ENCODE results near the gene SLIT1.
A peak's percentile ranks its signal among the peaks of the same experiment; 100 is the strongest.
"Not testable (repeated sequence)": the region's sequence is repeated elsewhere in the genome, so short reads cannot be mapped to it uniquely, and the experiment has no call there.

SLIT1 gene

GRCh38 chr10:97039538-97040247 is 146.1 kb downstream of the SLIT1 start:
- no peak for DNase-seq

- no peak for DNase-seq
Observed at GRCh38 chr10:97038688-97039087, 147.1 kb downstream of the SLIT1 start.

GRCh38 chr10:97037365-97038361 is 148.1 kb downstream of the SLIT1 start:
- peak; percentile 78 to 80 for DNase-seq

- DNase-seq, result no peak
Observed at GRCh38 chr10:97034958-97035769, 150.6 kb downstream of the SLIT1 start.

DNA sequence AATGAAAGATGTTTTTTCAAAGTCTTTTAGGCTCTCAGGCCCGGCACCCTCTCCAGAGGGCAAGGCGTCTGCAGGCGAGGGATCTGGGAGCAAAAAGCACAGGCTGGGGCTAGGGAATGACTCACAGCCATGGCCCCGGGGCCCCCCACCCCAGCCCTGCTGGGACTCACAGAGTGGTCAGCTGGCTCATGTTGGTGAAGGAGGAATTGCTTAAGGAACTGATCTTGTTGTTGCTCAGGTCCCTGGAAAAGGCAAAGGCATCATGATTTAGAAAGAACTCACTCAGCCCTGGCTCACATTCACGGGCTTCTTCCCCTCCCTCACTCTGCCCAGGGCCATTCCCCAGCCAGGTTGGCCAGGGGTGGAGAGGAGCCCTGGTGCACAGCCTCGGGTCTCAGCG is 151.5 kb downstream of the SLIT1 start:
- no peak for DNase-seq

GRCh38 chr10:97033841-97034240 is 151.9 kb downstream of the SLIT1 start:
- not testable (repeated sequence) for DNase-seq

DNA sequence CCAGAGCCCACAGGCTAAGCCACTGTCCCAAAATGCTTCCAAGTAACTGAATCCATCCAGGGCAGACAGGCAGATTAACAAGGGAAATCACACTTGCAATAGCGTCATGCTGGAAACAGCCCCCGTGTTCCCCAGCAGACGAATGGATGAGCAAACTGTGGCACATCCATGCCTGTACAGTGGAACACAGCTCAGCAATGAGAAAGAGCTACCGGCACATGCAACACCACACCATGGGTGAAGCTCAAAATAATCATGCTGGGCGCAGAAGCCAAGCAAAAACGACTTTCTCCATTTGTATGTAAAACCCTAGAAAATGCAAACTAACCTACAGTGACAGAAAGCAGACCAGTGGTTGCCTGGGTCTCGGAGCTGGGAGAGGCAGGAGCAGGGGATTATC is 153.1 kb downstream of the SLIT1 start:
- DNase-seq, result no peak

DNA sequence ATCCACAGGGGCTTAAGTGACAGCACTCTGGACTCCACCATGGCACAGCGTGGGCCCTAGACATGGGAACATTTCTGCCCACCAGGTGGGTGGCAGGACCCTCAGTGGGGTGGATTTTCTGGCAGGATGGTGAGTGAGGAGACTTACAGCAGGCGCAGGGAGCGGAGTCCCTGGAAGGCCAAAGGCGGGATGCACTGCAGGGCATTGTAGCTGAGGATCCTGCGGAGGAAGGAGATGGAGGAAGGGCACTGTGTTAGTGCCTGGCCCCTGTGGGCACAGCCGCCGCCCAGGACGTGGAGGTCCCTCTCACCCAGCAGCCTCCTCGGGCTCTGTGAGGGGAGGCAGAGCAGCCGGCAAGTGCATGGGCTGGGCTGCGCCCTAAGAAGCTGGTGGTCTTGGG is 154.3 kb downstream of the SLIT1 start:
- no peak for DNase-seq

DNA sequence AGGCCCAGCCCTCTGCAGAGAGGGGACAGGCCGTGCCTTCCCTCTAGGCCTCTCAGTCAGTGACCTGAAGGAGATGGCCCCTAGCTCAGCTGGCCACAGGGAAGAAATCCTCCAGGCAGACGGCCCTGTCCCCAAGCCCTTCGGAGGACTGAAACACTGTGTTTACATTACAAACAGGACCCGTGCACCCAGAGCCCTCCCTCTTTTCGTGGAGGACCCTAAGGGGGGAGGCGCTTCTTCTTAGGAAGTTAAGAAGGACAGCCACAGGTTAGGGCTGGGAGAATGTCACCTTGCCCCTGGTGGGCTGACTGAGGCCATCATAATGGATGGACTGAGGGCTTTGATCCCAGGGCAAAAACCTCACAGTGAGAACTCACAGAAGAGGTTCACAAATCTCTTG is 154.9 kb downstream of the SLIT1 start:
- DNase-seq, result no peak

DNA sequence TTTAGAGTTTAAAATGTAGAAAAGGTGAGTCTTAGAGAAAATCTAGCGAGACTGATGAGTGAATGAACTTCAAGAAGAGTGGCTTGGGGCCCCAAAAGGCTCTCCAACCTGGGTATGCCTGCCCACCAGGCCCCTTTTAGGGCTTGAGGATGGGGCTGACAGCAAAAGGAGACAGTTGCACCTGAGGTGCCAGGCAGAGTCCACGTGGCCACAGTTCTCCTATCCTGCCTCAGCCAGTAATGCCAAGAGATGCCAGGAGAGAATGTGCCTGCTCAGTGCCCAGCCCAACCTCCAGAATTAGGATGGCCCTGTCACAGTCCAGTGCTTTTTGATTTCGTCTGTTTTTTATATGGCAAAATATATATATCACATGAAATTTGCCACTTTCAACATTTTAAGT is 156.5 kb downstream of the SLIT1 start:
- no peak for DNase-seq

DNA sequence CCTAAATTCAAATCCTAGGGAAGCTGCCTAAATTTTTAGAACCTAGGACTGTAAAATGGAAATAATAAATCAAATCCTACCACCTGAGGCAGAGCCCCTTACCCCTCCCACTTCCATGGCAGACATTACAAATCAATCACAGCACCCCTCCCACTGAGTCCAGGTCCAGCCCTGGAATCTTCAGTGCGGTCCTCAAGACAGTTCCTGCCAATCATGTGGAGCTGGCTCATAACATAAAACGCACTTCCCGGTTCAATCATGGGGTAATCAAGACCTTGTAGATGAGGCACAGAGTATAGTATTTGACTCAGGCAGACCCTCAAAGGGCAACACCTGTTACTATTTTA is 157.0 kb downstream of the SLIT1 start:
- no peak for DNase-seq

DNA sequence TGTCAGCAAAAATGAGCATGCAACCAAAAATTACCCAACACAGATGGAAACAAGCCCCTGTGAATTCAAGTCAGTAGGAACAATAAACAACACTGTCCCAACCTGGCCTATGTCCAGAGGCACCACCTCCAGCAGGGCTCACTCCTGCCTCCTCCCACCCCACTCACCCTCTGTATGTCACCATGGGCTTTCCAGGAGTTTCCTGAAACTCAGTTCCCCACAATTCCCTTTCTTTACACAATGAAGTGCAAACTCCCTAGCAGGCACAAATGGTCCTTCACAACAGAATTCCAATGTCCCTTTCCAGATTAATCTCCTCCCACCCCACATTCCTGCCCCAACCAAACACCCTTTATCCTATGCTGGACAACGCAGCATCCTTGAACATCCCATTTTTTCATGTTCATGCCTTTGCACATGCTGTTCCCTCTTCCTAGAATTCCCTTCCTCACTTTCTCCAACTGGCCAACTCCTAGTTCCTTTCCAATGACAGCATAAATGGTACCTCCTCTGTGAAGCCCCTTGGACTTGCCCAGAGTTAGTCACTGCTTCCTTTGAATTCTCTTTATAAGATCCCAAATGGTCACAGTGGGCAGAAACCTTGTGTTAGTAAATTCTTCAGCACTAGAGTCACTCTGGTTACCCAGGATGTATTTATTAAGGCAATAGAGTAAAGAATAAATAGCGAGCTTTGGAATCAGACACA is 157.5 kb downstream of the SLIT1 start:
- DNase-seq, result no peak

DNA sequence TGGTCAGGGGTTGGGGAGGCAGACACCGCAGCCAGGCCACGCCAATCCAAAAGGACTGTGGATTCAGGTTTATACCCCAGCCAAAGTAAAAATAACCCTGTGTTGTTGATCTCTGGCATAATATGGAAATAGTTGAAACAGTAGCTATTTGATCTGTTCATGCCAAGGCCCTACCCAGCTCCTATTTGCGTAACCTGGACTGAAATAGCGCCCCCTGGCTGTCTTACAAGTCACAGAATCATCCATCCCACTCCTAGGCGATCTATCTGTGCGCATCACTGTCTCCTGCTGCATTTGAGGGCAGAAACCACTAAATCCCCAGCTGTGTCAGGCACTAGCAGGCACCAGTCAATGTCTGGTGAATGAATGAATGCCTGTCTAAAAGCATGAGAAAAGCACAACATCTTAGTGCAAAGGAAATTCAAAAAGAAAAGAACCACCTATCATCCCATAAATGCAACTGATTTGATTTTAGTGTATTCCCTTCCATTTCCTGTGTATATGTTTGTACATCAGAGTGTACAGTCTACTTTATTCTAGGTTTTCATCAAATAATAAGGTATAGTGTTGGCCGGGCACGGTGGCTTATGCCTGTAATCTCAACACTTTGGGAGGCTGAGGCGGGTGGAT is 160.0 kb downstream of the SLIT1 start:
- DNase-seq, result peak; percentile 57 to 68

DNA sequence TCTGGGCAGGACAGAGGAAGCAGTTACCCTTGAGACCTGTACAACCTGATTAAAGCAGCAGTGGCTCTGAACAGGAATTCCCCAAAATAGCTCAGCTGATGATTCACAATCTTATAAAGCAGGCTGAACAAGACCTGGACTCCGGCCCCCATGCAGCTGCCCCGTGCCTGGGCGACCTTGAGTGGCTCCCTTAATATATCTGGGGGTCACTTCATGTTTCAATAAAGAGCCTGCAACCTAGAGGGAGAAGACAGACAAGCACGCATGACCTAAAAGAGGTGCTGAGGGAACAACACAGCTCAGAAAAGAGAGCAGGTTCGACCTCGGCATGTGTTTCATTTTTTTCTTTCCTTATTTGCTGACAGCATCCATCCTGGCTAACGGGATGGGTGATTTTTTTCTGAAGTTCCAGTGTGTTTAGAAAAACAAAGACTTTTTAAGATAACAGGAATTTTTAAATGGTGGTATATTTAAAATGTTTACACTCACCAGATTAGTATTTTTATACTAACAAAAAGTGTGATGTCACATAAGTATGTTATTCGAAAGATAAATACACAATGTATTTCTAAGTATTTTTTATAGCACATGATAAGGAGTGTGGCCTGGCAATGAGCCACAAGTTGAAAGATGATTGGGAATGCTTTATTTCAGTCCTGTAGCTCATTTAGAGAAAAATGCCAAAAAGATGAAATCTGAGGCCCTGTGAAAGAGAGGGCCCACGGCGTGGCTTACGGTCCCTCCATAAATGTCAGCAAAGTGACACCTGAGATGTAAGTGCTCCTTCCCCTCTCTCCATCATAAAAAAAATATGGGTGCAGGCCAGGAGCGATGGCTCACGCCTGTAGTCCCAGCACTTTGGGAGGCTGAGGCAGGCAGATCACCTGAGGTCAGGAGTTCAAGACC is 161.3 kb downstream of the SLIT1 start:
- no peak for DNase-seq

DNA sequence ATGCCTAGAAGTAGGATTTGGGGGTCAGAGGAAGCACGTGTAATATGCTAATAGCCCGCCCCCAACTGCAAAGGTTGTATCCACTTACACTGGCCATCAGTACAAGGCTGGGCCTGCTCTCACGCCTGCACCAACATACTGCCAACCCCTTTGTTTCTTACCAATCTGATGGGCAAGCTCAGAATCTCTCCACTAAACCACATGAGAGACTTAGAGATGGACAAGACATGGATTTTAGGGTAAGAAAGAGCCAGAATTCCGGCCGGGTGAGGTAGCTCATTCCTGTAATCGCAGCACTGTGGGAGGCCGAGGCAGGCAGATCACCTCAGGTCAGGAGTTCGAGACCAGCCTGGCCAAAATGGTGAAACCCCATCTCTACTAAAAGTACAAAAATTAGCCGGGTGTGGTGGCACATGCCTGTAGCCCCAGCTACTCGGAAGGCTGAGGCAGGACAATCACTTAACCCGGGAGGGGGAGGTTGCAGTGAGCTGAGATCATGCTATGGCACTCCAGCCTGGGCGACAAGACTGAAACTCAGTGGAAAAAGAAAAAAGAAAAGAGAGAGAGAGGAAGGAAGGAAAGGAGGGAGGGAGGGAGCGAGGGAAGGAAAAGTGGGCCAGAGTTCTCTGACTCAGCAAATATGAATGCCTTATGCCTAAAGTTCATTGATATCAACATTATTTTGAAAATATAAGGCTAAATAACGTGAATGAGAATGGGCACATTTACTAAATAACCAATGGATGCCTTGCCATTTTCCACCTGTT is 162.2 kb downstream of the SLIT1 start:
- DNase-seq, result no peak

DNA sequence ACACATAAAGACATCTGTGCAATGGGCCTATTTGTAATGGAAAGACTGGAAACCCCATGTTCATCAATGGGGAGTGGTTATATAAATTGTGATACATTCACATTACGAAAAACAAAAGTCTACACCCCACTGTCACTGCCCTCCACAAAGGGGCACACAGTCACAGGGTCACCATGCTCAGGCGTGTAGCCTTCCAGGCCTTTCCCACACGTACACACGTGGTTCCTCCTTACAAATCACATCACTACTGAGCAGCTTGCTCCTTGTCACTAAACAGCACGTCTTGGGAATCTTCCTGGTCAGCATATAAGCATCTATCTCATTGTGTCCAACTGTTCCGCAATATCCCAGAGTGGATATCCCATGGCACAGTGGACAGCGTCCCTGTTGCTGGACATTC is 163.1 kb downstream of the SLIT1 start:
- no peak for DNase-seq

- DNase-seq, result no peak
Observed at GRCh38 chr10:97020452-97021400, 165.0 kb downstream of the SLIT1 start.

DNA sequence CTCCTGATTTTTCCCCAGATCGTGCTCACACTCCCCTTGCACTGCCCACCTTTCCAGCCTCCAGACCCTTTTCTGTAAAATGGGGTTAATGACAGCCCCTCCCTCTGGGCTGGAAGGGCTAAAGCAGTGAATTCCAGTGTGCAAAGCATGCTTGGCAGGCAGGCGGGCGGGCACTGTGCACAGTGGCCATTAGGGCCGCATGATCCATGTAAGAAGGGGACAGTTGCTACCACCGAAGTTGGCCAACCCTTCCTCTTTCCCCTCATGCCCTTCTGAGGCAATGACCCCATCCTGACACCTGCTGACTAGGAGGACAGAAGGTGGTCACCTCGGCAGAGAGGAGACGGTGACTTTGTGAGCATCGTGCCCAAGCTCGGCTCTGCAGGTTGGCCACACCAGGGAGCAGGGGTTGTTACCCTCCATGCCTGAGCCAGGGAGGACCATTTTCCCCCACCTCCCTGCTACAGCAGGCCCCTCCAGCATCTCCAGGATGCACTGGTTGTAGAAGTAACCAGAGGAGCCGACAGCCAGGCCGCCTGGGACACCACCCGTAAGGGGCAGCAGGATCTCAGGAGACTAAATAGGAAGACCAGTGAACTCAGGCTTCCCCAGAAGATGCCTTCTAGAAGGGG is 166.4 kb downstream of the SLIT1 start:
- no peak for DNase-seq

Measured in stimulated activated CD4-positive, alpha-beta T cell treated with anti-CD3 and anti-CD28 coated beads, Interleukin-2, amount 100 ng/mL, for 24 hours (primary cell).